GM21723 (cell line): Measurements from ENCODE around the gene POTEJ.
"Not testable (repeated sequence)": the region's sequence is repeated elsewhere in the genome, so short reads cannot be mapped to it uniquely, and the experiment has no call there.

Experiments
- ATAC-seq: cut with Tn5 transposase; IDR thresholded peaks from one replicate; pipeline ENCODE4 v1.9.1; 2021; ENCODE audit warnings: mild to moderate bottlenecking, moderate library complexity; ENCODE audit not compliant: unreplicated experiment

The POTEJ gene

DNA sequence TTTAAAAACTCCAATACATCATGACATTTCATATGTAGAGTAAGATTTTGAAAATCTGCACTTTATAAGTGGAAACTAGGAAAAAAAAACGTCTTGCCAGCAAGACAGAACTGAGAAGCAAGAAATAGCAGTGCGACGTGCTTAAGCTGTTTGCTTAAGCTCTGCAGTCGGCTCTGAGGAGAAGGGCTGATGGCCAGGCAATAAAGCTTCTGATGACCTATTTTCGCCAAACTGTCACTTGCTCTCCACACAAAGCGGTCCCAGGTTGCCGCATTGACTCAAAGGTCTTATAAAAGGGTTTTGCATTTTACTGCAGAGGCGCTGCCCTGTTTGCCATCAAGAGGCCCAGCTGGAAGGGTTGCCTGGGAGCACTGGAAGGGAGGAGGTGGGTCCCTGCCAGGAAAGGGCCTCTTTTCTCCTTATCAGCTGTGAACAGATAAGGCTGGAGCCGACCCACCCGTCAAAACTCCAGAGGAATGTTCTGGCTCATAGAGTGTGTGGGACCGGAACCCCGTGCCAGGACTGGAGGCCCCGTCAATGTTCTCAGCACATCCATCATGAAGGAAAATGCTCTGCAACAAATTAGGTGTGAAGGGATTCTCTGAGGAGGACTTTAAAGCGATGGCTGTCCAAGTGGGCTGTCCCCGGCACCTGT lies 9.5 kb upstream of the POTEJ start:
- ATAC-seq = not testable (repeated sequence)

DNA sequence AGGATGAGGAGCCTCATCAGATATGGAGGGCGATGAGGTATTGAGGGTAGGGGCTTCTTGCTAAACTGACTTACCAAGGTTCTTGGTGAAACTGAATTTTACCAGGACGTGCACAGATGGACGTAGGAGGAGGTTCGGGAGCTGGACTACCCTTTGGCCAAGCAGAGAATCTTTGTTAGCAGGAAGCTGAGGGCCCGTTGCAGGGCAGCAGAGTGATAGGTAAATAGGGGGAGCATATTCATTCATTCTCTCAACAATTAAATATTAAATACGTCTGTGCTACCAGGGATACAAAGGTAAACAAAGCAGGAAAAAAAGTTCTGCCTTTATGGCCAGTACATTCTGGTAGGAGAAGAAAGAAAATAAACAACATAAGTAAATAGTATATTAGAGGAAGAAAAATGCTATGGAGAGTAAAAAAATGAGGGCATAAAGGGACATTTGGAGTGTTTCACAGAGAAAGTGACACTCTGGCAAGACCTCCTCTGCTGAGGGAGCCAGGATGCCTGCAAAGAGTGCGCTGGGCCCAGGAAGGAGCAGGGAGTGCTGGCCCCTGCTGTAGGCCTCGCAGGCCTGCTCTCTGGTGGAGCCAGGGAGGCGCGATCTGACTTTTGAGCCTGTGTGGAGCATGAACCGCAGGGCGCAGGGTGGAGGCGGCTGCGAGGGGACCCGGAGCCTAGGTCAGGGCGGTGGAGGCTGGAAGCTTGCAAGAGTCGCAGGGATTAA lies 2.8 kb upstream of the POTEJ start:
- not testable (repeated sequence) for ATAC-seq

DNA sequence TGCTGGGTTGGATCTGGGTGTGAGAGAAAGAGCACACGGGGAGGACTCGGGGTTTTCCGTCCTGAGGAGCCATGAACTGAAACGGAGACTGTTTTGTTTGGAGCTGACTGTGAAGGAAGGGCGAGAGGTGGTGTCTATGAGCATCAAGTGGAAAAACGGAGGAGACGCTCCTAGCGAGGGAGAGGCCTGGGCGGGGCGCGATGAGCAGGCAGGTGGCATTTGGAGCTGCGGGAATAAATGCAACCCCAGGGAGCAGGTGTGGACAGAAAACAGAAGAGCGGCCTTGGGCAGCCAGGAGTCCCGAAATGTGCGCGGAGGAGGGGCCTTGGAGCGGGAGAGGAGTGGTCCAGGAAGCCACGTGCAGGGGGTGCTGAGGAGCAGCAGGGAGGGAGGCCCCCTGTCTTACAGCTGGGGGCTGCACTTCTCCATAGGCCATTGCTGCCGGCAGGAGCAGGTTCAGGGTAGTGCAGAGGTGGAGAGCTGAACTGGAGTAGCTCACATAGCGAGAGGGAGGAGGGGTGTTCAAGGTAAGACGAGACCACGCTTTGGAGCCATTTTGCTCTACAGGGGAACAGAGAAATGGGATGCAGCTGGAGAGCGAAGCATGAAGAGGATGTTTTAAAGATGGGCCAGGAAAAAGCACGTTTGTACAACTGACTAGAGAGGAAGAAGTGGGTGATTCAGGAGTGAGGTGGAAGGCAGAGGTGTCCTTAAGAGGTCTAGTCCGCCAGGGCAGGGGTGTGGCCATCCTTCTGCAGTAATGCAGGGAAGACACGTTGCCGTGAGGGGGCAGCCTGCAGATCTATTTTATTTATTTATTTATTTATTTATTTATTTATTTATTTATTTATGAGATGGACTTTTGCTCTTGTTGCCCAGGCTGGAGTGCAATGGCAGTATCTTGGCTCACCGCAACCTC lies 2.0 kb upstream of the POTEJ start:
- ATAC-seq = not testable (repeated sequence)

DNA sequence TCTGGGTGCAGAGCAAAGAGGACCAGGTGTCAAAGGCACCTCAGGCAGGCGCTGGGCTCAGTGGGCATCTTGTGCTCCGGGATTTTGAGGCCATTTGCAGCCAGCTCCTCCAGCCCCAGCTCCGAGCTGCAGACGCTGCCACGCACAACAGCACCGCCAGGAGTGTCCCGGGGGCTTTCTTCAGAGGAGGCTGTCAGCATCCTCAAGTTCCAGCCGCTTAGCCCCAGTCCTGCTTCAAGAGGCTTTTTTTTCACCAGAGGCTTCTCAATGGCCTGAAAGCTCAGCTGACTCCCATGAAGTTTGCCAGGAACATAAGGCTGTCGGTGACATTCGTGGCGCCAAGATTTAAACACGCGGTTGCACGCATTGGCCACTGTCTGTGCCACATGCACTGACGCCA lies 754 bp upstream of the POTEJ start:
- ATAC-seq = not testable (repeated sequence)

DNA sequence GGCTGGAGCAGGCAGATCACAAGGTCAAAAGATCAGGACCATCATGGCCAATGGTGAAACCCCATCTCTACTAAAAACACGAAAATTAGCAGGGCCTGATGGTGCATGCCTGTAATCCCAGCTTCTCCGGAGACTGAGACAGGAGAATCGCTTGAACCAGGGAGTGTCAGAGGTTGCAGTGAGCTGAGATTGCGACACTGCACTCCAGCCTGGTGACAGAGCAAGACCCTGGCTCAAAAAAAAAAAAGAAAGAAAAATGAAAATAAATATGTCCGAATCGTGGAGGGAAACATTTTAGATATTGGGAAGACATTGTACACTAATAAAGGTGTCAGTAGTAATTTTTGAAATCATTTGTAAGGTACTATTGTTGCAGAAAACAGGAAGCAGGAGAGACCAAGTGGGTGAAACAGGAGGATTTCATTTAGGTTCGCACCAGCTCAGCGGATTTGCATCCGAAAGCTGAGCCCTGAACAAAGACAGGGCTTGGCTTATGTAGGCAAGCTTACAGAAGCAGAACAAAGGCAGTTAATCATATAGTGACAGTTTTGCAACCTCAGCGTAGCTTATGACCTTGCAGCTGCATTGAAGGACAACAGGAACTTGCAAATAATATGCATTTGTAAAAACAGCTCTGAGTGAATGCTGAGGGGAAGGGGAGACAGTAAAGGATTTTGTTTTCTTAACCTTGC lies 17.7 kb downstream of the POTEJ start:
- not testable (repeated sequence) for ATAC-seq

DNA sequence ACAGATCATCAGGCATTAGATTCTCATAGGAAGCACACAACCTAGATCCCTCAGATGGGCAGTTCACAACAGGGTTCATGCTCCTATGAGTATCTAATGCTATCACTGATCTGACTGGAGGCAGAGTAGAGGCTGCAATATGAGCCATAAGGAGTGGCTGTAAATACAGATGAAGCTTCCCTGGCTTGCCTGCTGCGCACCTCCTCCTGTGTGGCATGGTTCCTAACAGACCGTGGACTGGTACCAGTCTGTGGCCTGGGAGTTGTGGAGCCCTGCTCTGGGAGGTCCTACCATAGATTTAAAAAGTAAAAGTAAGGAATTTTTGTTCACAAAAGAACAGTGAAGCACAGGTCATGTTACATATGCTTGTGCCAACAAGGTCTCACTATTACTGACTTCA lies 27.7 kb downstream of the POTEJ start:
- ATAC-seq = not testable (repeated sequence)

DNA sequence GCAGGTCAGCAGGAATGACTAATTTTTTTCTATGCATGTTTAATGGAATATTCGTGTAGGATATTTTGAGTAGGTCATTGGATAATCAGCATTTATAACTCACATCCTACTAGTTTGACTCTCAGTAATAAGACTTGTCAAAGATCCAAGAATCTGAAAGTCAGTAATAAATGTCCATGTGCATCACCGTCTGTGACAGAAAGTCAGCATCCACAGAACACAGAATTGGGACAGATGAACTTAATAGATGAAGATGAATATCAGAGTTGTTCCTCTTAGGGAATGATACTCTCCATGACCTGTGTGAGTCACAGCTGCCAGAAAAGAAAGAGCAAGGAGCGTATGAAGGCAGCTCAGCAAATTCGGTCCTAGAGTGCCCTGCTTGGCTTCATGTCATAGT lies 30.4 kb downstream of the POTEJ start:
- ATAC-seq = not testable (repeated sequence)

DNA sequence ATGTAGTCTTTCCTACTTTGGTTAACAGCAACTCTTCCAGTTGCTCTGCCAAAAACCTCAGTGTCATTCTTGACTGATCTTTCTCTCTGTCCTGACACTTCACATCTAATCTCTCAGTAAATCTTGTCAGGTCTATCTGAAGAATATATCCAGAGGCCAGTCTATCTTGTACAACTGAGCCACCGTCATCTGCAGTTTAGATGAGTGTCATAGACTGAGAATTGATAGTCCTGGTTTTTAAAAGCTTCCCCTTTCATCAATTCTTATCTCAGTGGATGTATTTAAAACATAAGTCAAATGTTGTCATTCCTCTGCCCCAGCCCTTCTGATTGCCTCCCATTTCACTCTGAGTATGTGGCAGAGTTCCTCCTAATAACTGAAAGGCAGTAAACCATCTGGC lies 38.0 kb downstream of the POTEJ start:
- not testable (repeated sequence) for ATAC-seq

DNA sequence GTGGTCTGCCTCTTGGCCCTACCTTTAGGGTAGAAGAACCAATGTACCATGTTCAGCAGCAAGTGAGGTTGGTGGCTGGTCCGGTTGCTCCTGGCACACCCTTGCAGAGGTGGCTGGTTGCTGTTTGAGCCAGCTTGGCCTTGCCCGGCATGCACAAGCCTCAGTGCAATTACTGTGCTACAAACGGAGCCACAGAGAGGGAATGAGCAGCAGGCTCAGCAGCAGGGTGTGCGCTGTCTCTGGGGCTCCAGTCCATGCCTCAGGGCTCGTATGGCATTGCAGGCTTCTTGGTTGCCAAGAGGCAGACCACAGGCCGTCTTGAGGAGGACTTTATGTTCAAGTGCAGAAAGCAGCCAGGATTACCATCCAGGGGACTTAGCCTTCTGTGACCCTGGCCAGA lies 53.3 kb downstream of the POTEJ start:
- not testable (repeated sequence) for ATAC-seq

DNA sequence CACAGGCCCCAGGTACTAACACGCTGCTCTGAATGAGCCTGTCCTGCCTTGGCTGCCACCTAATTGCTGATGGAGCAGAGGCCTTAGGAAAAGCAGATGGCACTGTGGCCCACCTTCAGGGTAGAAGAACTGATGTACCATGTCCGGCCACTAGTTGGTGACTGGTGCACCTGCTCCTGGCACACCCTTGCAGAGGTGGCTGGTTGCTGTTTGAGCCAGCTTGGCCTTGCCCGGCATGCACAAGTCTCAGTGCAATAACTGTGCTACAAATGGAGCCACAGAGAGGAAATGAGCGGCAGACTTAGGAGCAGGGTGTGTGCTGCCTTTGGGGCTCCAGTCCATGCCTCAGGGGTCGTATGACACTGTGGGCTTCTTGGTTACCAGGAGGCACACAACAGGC lies 54.4 kb downstream of the POTEJ start:
- not testable (repeated sequence) for ATAC-seq

DNA sequence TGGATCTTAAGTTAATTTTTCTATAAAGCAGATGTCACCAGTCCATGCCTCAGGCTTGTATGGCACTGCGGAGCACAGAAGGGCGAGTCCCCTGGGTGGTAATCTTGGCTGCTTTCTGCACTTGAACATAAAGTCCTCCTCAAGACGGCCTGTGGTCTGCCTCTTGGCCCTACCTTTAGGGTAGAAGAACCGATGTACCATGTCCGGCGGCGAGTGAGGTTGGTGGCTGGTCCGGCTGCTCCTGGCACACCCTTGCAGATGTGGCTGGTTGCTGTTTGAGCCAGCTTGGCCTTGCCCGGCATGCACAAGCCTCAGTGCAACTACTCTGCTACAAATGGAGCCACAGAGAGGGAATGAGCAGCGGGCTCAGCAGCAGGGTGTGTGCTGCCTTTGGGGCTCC lies 56.3 kb downstream of the POTEJ start:
- ATAC-seq = not testable (repeated sequence)

DNA sequence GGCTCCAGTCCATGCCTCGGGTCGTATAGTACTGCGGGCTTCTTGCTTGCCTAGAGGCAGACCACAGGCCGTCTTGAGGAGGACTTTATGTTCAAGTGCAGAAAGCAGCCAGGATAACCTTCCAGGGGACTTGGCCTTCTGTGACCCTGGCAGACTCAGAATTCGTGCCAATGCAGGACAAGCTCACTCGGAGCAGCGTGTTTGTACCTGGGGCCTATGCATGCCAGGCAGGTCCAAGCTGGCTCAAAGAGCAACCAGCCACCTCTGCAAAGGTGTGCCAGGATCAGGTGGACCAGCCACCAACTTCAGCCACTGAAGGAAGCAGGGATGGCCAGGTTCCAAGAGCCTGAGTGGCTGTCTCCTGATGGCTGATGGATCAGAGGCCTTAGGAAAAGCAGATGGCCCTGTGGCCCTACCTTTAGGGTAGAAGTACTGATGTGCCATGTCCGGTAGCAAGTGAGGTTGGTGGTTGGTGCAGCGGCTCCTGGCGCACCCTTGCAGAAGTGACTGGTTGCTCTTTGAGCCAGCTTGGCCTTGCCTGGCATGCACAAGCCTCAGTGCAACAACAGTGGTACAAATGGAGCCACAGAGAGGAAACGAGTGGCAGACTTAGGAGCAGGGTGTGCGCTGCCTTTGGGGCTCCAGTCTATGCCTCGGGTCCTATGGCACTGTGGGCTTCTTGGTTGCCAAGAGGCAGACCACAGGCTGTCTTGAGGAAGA lies 58.9 kb downstream of the POTEJ start:
- not testable (repeated sequence) for ATAC-seq

DNA sequence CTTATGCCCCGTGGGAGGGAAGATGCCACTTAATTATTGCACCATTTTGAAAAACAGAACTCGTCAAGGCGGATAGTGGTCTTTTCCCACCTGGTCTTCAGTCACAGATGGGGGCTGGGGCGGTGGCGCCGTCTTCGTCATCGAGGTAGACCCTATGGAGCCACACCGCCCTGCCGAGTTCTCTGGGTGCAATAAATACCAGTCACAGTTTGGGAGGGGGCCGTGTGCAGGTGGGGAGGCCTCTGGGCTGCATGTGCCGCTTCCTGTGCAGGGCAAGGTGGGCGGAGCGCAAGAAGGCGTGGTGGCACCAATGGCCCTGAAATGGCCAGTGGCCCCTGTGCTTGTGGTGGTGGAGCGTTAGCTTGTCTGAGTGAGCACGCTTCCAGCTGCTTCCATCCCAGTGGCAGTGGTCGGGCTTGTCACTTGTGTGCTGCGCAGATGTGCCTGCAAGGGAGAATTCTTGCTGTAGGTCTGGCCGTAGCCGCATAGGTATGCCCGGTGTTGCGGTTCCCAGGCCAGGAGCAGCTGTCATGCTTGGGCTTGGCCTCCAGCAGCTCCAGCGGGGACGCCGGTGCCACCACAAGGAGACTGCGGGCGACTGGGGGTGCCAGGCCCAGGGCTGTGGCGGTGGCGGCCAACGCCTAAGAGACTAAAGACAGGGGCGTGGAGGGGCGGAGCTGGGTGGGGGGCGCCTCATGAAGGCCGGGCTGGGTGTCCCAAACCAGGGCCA lies 81.0 kb downstream of the POTEJ start:
- ATAC-seq = peak; percentile 26

DNA sequence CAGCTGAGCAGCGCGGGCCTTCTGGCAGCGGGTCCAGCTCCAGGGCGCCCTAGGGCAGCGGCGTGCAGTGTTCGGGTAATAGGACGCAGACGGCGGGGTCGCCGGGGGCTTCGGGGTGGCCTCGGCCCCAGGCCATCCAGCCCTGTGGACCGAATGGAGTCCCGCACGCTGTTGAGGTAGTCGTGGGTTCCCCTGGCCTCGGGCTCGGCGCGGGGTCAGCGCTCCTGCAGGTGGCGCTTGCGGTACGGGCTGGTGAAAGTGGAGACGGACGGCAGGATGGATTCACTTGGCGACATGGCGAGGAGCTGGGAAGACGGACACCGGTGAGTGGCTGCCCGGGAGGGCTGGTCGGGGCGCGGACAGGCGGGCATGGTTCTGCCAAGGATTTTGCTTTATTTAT lies 82.2 kb downstream of the POTEJ start:
- ATAC-seq = not testable (repeated sequence)

DNA sequence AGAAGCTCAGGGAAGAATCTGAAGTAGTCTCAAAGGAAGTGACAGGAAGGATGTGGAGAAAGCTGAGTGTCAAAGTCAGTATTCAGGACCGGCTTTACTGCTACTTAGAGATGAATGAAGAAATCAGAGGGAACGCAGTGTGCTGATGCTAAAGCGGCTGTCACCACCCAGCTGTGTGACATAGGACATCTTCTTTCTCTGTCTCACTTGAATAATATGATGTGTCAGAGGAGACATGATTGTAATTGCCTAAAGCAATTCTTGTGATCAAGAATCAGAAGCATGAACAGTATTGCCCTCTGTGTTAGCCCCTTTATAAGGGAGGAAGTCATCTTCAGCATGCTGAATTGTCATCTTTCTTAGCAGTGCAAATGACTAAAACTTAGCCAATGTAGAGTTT lies 92.0 kb downstream of the POTEJ start:
- not testable (repeated sequence) for ATAC-seq
